ENCODE measurements around the gene EWSR1.

Gene EWSR1

GRCh38 chr22:29306835-29307595 lies 38.9 kb downstream of the EWSR1 start:
- peak; percentile 84 for DNase-seq

- peak; percentile 73 for DNase-seq
These were observed 39.6 kb downstream of the EWSR1 start for GRCh38 chr22:29307596-29308147.

- no peak for DNase-seq
These were observed 40.2 kb downstream of the EWSR1 start for GRCh38 chr22:29308148-29308790.

GRCh38 chr22:29308791-29309262 lies 40.8 kb downstream of the EWSR1 start:
- peak; percentile 72 for DNase-seq

GRCh38 chr22:29309332-29310064 lies 41.4 kb downstream of the EWSR1 start:
- DNase-seq, result peak; percentile 95

GRCh38 chr22:29310065-29310862 lies 42.2 kb downstream of the EWSR1 start:
- no peak for DNase-seq

GRCh38 chr22:29310863-29311339 lies 42.8 kb downstream of the EWSR1 start:
- DNase-seq, result peak; percentile 93

GRCh38 chr22:29311464-29312217 lies 43.6 kb downstream of the EWSR1 start:
- no peak for DNase-seq

- no peak for DNase-seq
These were observed 44.4 kb downstream of the EWSR1 start for GRCh38 chr22:29312218-29313125.

- peak; percentile 79 for DNase-seq
These were observed 45.1 kb downstream of the EWSR1 start for GRCh38 chr22:29313126-29313575.

GRCh38 chr22:29313576-29314466 lies 45.8 kb downstream of the EWSR1 start:
- peak; percentile 36 for DNase-seq

- DNase-seq, result peak; percentile 49
These were observed 46.6 kb downstream of the EWSR1 start for GRCh38 chr22:29314537-29315285.

- peak; percentile 43 for DNase-seq
These were observed 47.4 kb downstream of the EWSR1 start, which contains the start of gene RASL10A for GRCh38 chr22:29315286-29316140. RASL10A (minus strand) TSS chr22:29315697; CDS start chr22:29315246, 451 bp downstream.

GRCh38 chr22:29316141-29316828 lies 48.2 kb downstream of the EWSR1 start:
- DNase-seq, result no peak

- DNase-seq, result no peak
These were observed 49.9 kb downstream of the EWSR1 start for GRCh38 chr22:29317827-29318454.

GRCh38 chr22:29319072-29319471 lies 51.0 kb downstream of the EWSR1 start:
- no peak for DNase-seq
